Measurements from ENCODE around the gene TOR1AIP1.
"Not testable (repeated sequence)": the region's sequence is repeated elsewhere in the genome, so short reads cannot be mapped to it uniquely, and the experiment has no call there.

Gene TOR1AIP1

DNA sequence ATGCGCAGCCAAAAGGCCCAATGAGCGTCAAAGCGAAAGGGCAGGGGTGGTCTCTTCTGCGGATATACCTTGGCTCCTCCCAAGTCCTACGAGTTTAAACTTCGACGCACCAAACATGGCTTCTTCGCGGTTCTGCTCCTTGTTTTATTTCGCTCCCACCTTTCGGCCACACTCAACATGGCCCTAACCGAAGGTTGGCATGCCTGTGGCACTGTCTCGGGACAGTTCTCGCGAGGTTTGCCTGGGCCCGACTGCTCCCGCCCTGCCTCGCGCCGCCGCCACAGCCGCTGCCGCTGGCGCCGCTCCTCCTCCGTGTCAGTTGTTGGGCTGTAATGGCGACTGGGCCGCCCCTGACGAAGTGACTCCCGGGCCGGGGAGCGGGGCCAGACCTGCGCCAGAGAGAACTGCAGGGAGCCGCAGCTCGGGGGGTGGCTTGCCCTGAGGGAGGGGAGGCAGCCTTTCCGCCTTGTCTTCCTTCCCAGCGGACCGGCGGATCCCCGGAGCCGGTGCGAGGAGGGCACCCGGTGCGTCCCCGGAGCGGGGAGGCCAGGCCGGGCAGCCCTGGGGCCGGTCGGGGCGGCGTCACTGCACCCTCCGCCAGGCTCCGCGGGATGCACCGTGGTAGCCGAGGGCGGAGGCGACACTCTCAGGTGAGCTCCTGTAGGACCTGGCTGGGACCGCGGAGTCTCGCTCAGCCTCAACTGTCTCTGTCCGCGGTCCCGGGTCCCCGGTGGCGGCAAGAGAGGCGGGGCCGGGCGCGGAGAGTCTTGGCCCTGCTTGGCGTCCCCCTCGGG is 72.6 kb downstream of the TOR1AIP1 start, which contains the start of gene CEP350:
CEP350 (plus strand) TSS at position 318 of the 794 bp plus-strand sequence. CDS start 31,372 bp downstream, outside the sequence.
- ChIA-PET POLR2A (interaction anchor here (0.7 to 0.9 kb wide), 2 partner anchors 15 to 71 kb away, joined by 3 read pairs; no protein-coding TSS in a partner anchor), CTCF (interaction anchor here (0.7 kb wide), 1 partner anchor 14 kb away, joined by 3 read pairs; no protein-coding TSS in a partner anchor)
- peak; percentile 96 for DNase-seq (ENCODE audit: low read depth, low spot score)
- peak within 1 kb of the TSS; percentile 95 for H3K4me3 ChIP-seq (ENCODE audit: low read depth, low read length)
- TF ChIP-seq, protein P1, sequence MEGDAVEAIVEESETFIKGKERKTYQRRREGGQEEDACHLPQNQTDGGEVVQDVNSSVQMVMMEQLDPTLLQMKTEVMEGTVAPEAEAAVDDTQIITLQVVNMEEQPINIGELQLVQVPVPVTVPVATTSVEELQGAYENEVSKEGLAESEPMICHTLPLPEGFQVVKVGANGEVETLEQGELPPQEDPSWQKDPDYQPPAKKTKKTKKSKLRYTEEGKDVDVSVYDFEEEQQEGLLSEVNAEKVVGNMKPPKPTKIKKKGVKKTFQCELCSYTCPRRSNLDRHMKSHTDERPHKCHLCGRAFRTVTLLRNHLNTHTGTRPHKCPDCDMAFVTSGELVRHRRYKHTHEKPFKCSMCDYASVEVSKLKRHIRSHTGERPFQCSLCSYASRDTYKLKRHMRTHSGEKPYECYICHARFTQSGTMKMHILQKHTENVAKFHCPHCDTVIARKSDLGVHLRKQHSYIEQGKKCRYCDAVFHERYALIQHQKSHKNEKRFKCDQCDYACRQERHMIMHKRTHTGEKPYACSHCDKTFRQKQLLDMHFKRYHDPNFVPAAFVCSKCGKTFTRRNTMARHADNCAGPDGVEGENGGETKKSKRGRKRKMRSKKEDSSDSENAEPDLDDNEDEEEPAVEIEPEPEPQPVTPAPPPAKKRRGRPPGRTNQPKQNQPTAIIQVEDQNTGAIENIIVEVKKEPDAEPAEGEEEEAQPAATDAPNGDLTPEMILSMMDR (IDR thresholded peaks at IDR 0.05; ENCODE audit: insufficient read depth, low read length, missing control alignments) = no peak

DNA sequence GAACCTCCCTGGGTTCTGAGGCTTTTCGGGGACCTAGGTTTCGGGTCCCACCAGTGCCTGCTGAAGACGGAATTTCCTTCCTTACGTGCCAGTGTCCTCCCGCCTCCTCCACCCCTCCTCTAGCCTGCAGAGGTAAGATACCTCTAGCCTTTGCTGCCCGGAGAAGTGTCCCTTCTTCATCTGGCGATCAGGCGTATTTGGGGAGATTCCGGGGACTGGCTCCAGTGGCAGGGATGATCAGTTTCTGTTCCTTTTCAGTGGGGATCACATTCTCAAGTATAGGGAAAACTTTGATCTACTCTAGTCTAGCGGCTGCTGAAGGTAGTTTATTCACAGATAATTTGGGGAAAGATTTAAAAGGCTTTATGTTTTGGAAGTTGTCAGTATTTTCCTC is 73.2 kb downstream of the TOR1AIP1 start:
- POLR2A ChIA-PET = no interaction called here
- TF ChIP-seq, protein P1 (IDR thresholded peaks at IDR 0.05; ENCODE audit: insufficient read depth, low read length, missing control alignments) = no peak
- CTCF ChIA-PET = no interaction called here
- peak overlapping the region; percentile 95 for H3K4me3 ChIP-seq (ENCODE audit: low read depth, low read length)
- no peak for DNase-seq (ENCODE audit: low read depth, low spot score)

DNA sequence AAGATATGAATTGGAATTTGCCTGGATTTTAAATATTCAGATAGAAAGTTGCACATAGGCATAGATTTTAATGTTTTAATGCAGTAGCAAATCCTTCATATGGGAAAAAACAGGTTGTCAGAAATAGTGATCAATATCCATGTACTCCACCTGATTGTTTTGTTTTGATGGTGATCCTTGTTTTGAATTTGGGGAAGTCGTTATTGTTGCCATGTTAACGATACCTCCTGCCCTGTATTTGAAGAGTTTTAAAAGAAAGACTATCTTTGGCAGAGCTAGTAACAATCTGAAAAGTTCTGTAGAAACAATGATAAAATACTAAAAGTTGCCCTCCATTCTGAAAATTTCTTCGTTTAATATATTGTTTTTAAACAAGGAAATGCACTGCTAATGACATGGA is 73.6 kb downstream of the TOR1AIP1 start:
- TF ChIP-seq, protein P1 (IDR thresholded peaks at IDR 0.05; ENCODE audit: insufficient read depth, low read length, missing control alignments) = no peak
- peak overlapping the region; percentile 95 for H3K4me3 ChIP-seq (ENCODE audit: low read depth, low read length)
- ChIA-PET POLR2A (no interaction called here), CTCF (no interaction called here)
- no peak for DNase-seq (ENCODE audit: low read depth, low spot score)

DNA sequence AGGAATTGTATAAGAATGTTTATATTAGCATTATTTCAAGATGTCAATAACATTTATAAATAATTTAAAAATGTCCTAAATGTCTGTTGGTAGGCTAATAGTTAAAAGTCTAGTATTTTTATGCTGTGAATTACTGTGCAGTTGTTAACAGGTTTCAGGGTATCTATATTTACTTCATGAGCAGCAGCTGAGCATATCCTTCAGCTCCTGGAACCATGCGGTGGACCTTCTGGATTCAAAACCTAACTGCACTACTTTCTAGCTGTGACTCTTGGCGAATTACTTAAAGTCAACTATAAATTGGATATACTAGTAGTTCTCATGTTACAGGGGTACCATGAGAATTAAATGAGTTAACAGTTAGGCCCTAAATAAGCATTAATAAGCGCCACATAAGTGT is 76.3 kb downstream of the TOR1AIP1 start:
- ChIA-PET POLR2A (no interaction called here), CTCF (no interaction called here)
- H3K4me3 ChIP-seq (ENCODE audit: low read depth, low read length) = no peak overlapping the region
- TF ChIP-seq, protein P1 (IDR thresholded peaks at IDR 0.05; ENCODE audit: insufficient read depth, low read length, missing control alignments) = no peak
- no peak for DNase-seq (ENCODE audit: low read depth, low spot score)

DNA sequence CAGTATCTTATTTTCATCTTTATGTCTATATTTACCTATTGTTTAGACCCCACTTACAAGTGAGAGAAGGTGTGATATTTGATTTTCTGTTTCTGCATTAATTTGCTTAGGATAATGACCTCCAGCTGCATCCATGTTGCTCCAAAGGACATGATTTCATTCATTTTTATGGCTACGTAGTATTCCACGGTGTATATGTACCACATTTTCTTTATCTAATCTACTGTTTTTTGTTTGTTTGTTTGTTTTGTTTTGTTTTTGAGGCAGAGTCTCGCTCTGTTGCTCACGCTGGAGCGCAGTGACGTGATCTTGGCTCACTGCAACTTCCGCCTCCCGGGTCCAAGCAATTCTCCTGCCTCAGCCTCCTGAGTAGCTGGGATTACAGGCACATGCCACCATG is 80.1 kb downstream of the TOR1AIP1 start:
- DNase-seq (ENCODE audit: low read depth, low spot score); CTCF ChIA-PET; POLR2A ChIA-PET; H3K4me3 ChIP-seq (ENCODE audit: low read depth, low read length): not testable (repeated sequence)

DNA sequence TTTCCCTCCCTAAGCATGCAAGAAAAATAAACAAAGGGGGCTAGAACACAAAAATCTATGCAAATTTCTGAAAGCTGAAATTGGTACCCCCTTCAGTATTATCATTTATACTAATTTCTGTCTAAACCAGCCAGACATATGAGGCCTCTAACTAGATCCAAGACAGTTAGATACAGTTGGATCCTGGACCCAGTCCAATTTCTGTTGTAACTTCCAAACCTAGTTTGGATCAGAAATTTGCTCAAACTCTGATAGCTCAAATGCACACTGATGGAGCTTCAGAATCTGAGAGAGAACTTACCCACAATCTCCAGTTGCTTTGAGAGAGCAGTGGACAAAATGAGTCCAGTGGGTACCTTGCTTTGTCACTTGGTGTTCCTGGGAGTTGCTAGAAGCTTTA is 84.5 kb downstream of the TOR1AIP1 start:
- CTCF ChIA-PET = no interaction called here
- TF ChIP-seq, protein P1 (IDR thresholded peaks at IDR 0.05; ENCODE audit: insufficient read depth, low read length, missing control alignments) = no peak
- no peak for DNase-seq (ENCODE audit: low read depth, low spot score)
- no peak overlapping the region for H3K4me3 ChIP-seq (ENCODE audit: low read depth, low read length)
- POLR2A ChIA-PET = no interaction called here

Data from AG04449 (cell line).